Tibial artery (tissue), 4 donors: ENCODE data around the gene ACTN4.
A peak's percentile ranks its signal among the peaks of the same experiment; 100 is the strongest.

Source experiments
- DNase-seq, 2 donors: peaks; one replicate each; pipeline ENCODE4 v3.0.0-alpha.2; 2019
- H3K27ac ChIP-seq, 2 donors: fragments of 200-600 bp; sonication (generic) in 1 of 2; 1 replicate in 1 of 2; 2 replicates in 1 of 2; pipeline ENCODE4 v1.5.1; 2018 to 2019; ENCODE audit warnings: mild to moderate bottlenecking in 1 of 2
- H3K27me3 ChIP-seq, 2 donors: fragments of 200-600 bp; sonication (generic) in 1 of 2; one replicate each; pipeline versions ENCODE4 v1.5.1 to v1.6.0; 2016 to 2019
- H3K36me3 ChIP-seq, 3 donors: fragments of 200-600 bp; sonication (generic) in 2 of 3; one replicate each; pipeline ENCODE4 v1.5.1; 2016 to 2019; ENCODE audit warnings: mild to moderate bottlenecking in 2 of 3
- H3K4me1 ChIP-seq, 4 donors: fragments of 200-600 bp; sonication (generic) in 2 of 4; 1 replicate in 3 of 4; 2 replicates in 1 of 4; pipeline ENCODE4 v1.5.1; 2016 to 2019
- H3K4me3 ChIP-seq, 2 donors: fragments of 200-600 bp; sonication (generic) in 1 of 2; 1 replicate in 1 of 2; 2 replicates in 1 of 2; pipeline ENCODE4 v1.5.1; 2018 to 2019; ENCODE audit warnings: mild to moderate bottlenecking in 2 of 2
- H3K9me3 ChIP-seq, 3 donors: fragments of 200-600 bp; sonication (generic) in 1 of 3; one replicate each; pipeline ENCODE4 v1.5.1; 2016 to 2019
- CTCF ChIP-seq, 2 experiments: fragments of 200-600 bp in 1 of 2; fragments of 450-650 bp in 1 of 2; IDR thresholded peaks; one replicate each; pipeline ENCODE4 v1.5.1; 2017 to 2019; ENCODE audit warnings: antibody characterized with exemption in 2 of 2, mild to moderate bottlenecking in 1 of 2, moderate library complexity in 1 of 2
- intact Hi-C: fragments of 100-400 bp; cut with DNase I; formaldehyde crosslinking; loops from one replicate; pipeline ENCODE4 v1.15.0; 2023; ENCODE audit warnings: low total_unique reads

ACTN4 gene

GRCh38 chr19:38684862-38685665 is 37.6 kb downstream of the ACTN4 start:
- H3K36me3 ChIP-seq, result peaks cover 0 to 4% (median 0%) of the 10 kb centered on the region in 3 donors
- DNase-seq, result no peak
- H3K4me1 ChIP-seq, result peaks cover 7 to 100% (median 91%) of the 10 kb centered on the region in 4 donors
- no peaks in the 10 kb centered on the region for H3K9me3 ChIP-seq
- H3K27me3 ChIP-seq, result no peaks in the 10 kb centered on the region
- no peak overlapping the region for H3K4me3 ChIP-seq
- intact Hi-C loops, result no loop called here
- peak overlapping the region; percentile 90 to 94 for H3K27ac ChIP-seq
- no peak for TF ChIP-seq CTCF (IDR thresholded peaks at IDR 0.05)

GRCh38 chr19:38685666-38686529 is 38.4 kb downstream of the ACTN4 start:
- H3K4me3 ChIP-seq, result no peak overlapping the region
- no peak for DNase-seq

GRCh38 chr19:38686530-38686888 is 39.1 kb downstream of the ACTN4 start:
- intact Hi-C loops, result no loop called here
- Histone ChIP-seq H3K36me3 (peaks cover 0 to 6% (median 0%) of the 10 kb centered on the region in 3 donors), H3K4me3 (no peak overlapping the region), H3K4me1 (peaks cover 7 to 100% (median 89%) of the 10 kb centered on the region in 4 donors), H3K9me3 (no peaks in the 10 kb centered on the region), H3K27me3 (no peaks in the 10 kb centered on the region), H3K27ac (peak overlapping the region; percentile 90 to 94)
- TF ChIP-seq CTCF (IDR thresholded peaks at IDR 0.05), result no peak
- DNase-seq, result no peak

More at GRCh38 chr19:38685666-38686529, 38.4 kb downstream of the ACTN4 start:
- Histone ChIP-seq H3K27ac (peak overlapping the region; percentile 90 to 94), H3K4me1 (peaks cover 7 to 100% (median 91%) of the 10 kb centered on the region in 4 donors), H3K27me3 (no peaks in the 10 kb centered on the region), H3K36me3 (peaks cover 0 to 6% (median 0%) of the 10 kb centered on the region in 3 donors), H3K9me3 (no peaks in the 10 kb centered on the region)
- TF ChIP-seq CTCF (IDR thresholded peaks at IDR 0.05), result peak; percentile 54 to 61
- intact Hi-C loops, result no loop called here

- TF ChIP-seq CTCF (IDR thresholded peaks at IDR 0.05), result no peak
- Histone ChIP-seq H3K27me3 (no peaks in the 10 kb centered on the region), H3K9me3 (no peaks in the 10 kb centered on the region), H3K4me3 (no peak overlapping the region), H3K4me1 (peaks cover 10 to 98% (median 89%) of the 10 kb centered on the region in 4 donors), H3K27ac (peak overlapping the region; percentile 90 to 94), H3K36me3 (peaks cover 0 to 6% (median 0%) of the 10 kb centered on the region in 3 donors)
- intact Hi-C loops, result no loop called here
- DNase-seq, result no peak
These were observed 40.5 kb downstream of the ACTN4 start for GRCh38 chr19:38687837-38688378.

GRCh38 chr19:38690146-38690545 is 42.7 kb downstream of the ACTN4 start:
- intact Hi-C loops, result loop anchor here (5.0 kb wide), 1 partner anchor 33 kb away; no protein-coding TSS in a partner anchor
- Histone ChIP-seq H3K27me3 (no peaks in the 10 kb centered on the region), H3K27ac (peak overlapping the region; percentile 90 to 94), H3K36me3 (peaks cover 0 to 6% (median 0%) of the 10 kb centered on the region in 3 donors), H3K9me3 (no peaks in the 10 kb centered on the region), H3K4me3 (no peak overlapping the region), H3K4me1 (peaks cover 20 to 98% (median 89%) of the 10 kb centered on the region in 4 donors)
- DNase-seq, result no peak
- TF ChIP-seq CTCF (IDR thresholded peaks at IDR 0.05), result no peak
